HAP-1 (cell line): Measurements from ENCODE around the gene TFR2.
A peak's percentile ranks its signal among the peaks of the same experiment; 100 is the strongest.

Experiments used
- DNase-seq, 2 experiments: peaks; one replicate each; pipeline ENCODE4 v3.0.0-alpha.2; 2016 to 2020; ENCODE audit warnings: low spot score in 2 of 2
- H3K27me3 ChIP-seq: fragments of 250-450 bp; sonication (Bioruptor Pico); 2 replicates; pipeline ENCODE4 v1.5.1; 2020; ENCODE audit warnings: low read depth, mild to moderate bottlenecking, moderate library complexity
- H3K36me3 ChIP-seq: fragments of 250-450 bp; sonication (Bioruptor Pico); replicated peaks from 2 replicates; pipeline ENCODE4 v1.5.1; 2020; ENCODE audit warnings: mild to moderate bottlenecking
- H3K4me1 ChIP-seq: fragments of 250-450 bp; sonication (Bioruptor Pico); 2 replicates; pipeline ENCODE4 v1.5.1; 2020; ENCODE audit warnings: mild to moderate bottlenecking
- H3K4me3 ChIP-seq: fragments of 250-450 bp; sonication (Bioruptor Pico); 2 replicates; pipeline ENCODE4 v1.5.1; 2020; ENCODE audit warnings: mild to moderate bottlenecking, moderate library complexity
- H3K9me3 ChIP-seq: fragments of 250-450 bp; sonication (Bioruptor Pico); 2 replicates; pipeline ENCODE4 v1.5.1; 2020; ENCODE audit warnings: mild to moderate bottlenecking, moderate library complexity
- in situ Hi-C: fragments of 300-500 bp; cut with MboI; formaldehyde crosslinking; loops from 3 replicates; pipeline ENCODE4 v1.14.3; 2020; ENCODE audit warnings: low sequenced_read_pairs, inconsistent platforms, mixed read lengths

Gene TFR2

GRCh38 chr7:100623951-100624824, 17.2 kb downstream of the TFR2 start:
- Histone ChIP-seq H3K9me3 (no peaks in the 10 kb centered on the region), H3K4me1 (peaks cover 10% of the 10 kb centered on the region), H3K27me3 (no peaks in the 10 kb centered on the region), H3K4me3 (no peak overlapping the region), H3K36me3 (no peaks in the 10 kb centered on the region)
- in situ Hi-C loops: no loop called here
- no peak for DNase-seq

GRCh38 chr7:100621554-100621953, 19.8 kb downstream of the TFR2 start:
- no peaks in the 10 kb centered on the region for H3K9me3 ChIP-seq
- no peaks in the 10 kb centered on the region for H3K27me3 ChIP-seq
- no peaks in the 10 kb centered on the region for H3K36me3 ChIP-seq
- peaks cover 4% of the 10 kb centered on the region; the same call in 1 of the 2 replicates for H3K4me1 ChIP-seq
- H3K4me3 ChIP-seq: no peak overlapping the region
- DNase-seq: no peak
- in situ Hi-C loops: no loop called here

DNA sequence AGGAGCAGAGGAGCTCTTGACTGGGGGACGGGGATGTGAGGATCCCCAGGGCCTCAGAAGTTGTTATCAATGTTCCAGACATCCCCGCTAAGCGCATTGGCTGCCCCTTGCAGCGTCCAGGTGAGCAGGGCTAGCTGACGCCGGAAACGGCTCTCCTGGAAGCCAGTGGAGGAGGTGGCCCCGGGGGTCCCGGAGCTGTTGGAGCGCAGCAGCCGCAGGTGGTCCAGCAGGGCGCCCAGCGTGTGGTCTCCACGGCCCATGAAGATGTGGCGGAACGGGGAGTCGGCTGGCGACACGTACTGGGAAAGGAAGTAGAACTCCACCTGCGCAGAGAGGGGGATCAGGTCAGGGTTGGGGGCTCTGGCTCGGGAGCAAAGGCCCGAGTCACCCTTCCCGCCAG, 20.5 kb downstream of the TFR2 start:
- H3K36me3 ChIP-seq: no peaks in the 10 kb centered on the region
- H3K4me3 ChIP-seq: no peak overlapping the region
- H3K4me1 ChIP-seq: no peaks in the 10 kb centered on the region
- no peak for DNase-seq
- in situ Hi-C loops: no loop called here
- H3K9me3 ChIP-seq: no peaks in the 10 kb centered on the region
- H3K27me3 ChIP-seq: no peaks in the 10 kb centered on the region

GRCh38 chr7:100620239-100620638, 21.1 kb downstream of the TFR2 start:
- H3K4me1 ChIP-seq: no peaks in the 10 kb centered on the region
- H3K36me3 ChIP-seq: no peaks in the 10 kb centered on the region
- in situ Hi-C loops: no loop called here
- no peaks in the 10 kb centered on the region for H3K27me3 ChIP-seq
- no peak overlapping the region for H3K4me3 ChIP-seq
- H3K9me3 ChIP-seq: no peaks in the 10 kb centered on the region
- DNase-seq: no peak

- no peaks in the 10 kb centered on the region for H3K27me3 ChIP-seq
- DNase-seq: no peak
- in situ Hi-C loops: no loop called here
- peaks cover 12% of the 10 kb centered on the region for H3K4me1 ChIP-seq
- no peaks in the 10 kb centered on the region for H3K36me3 ChIP-seq
- H3K4me3 ChIP-seq: no peak overlapping the region
- H3K9me3 ChIP-seq: no peaks in the 10 kb centered on the region
Observed at GRCh38 chr7:100614308-100614861, 27.0 kb downstream of the TFR2 start.

GRCh38 chr7:100613412-100614175, 27.8 kb downstream of the TFR2 start:
- Histone ChIP-seq H3K9me3 (no peaks in the 10 kb centered on the region), H3K4me1 (peaks cover 12% of the 10 kb centered on the region), H3K36me3 (no peaks in the 10 kb centered on the region), H3K4me3 (peak overlapping the region; percentile 68), H3K27me3 (no peaks in the 10 kb centered on the region)
- DNase-seq: no peak
- in situ Hi-C loops: no loop called here

DNA sequence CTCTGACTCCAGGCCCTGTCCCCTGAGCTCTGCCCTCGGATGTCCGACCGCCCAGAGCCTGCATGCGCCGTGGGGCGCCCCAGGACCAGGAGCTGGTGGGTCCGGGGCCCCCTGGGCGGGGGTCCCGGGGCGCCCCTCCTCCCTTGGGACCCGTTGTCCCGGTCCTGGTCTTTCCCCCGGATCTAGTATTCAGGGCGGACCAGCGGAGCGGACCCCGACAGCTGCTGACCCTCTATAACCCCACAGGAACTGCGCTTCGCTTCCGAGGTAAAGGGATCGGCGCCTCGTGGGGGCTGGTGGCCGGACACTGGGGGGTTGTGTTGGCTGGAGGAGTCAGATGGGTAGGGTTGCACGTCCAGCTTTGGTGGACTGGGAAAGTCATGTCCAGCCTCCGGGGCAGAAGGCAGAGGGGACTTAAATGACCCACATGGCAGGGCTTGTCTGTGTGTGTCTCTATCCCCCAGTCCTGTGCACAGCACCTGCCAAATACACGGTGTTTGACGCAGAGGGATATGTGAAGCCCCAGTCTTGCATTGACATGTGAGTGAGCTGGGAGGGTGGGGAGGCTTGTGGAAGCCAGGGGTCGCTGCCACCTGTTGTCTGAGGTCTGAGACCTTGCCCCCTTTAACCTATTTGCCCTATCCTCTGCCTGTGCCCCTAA, 28.5 kb downstream of the TFR2 start:
- Histone ChIP-seq H3K27me3 (no peaks in the 10 kb centered on the region), H3K4me1 (peaks cover 12% of the 10 kb centered on the region), H3K36me3 (no peaks in the 10 kb centered on the region), H3K9me3 (no peaks in the 10 kb centered on the region), H3K4me3 (peak overlapping the region; percentile 68)
- in situ Hi-C loops: no loop called here
- peak in 1 of 2 experiments; percentile 37 for DNase-seq

DNA sequence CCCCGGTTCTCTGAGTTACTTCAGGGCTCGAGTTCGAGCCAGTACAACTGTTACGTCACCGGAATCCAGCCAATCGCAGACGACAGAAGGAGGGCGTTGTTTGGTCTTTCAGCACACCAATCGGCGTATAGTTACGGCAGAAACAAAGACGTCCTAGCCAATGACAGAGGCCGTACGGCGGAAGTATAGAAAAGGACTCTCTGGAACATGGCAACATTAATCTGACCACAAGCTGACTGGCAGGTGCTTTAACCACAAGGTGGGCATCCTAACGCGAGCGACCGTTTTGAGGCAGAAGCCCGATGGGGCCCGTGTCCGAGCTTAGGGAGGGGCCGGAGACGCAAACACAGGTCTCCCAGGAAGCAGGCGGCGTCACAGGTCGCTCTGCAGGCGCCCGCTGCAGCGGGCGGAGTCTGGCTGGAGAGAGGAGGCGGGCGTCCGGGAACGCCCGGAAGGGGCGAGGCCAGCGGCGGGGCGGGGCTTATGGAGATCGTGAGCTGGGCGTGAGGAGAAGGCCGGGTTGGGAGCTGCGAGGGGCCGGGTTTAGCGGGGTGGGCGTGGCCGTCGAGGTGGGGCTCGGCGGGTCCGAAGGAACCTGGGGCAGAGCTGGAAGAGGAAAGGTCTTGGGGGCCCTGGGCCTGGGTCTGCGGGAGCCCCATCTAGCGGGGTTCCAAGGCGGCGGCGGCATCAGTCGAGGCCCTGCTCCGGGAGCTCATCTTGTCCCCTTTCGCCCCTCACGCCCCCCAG, 29.2 kb downstream of the TFR2 start, which contains the start of gene MOSPD3:
Gene MOSPD3, plus strand, starts transcription at position 558 of the 747 bp plus-strand sequence. CDS start 252 bp downstream, outside the sequence.
- Histone ChIP-seq H3K36me3 (no peaks in the 10 kb centered on the region), H3K9me3 (no peaks in the 10 kb centered on the region), H3K4me1 (peaks cover 12% of the 10 kb centered on the region), H3K4me3 (peak within 1 kb of the TSS; percentile 68), H3K27me3 (no peaks in the 10 kb centered on the region)
- in situ Hi-C loops: no loop called here
- peak; percentile 99 to 100 for DNase-seq

- peaks cover 12% of the 10 kb centered on the region for H3K4me1 ChIP-seq
- H3K4me3 ChIP-seq: no peak overlapping the region
- H3K9me3 ChIP-seq: no peaks in the 10 kb centered on the region
- no peaks in the 10 kb centered on the region for H3K27me3 ChIP-seq
- DNase-seq: no peak
- no peaks in the 10 kb centered on the region for H3K36me3 ChIP-seq
- in situ Hi-C loops: no loop called here
Observed at GRCh38 chr7:100609958-100610357, 31.4 kb downstream of the TFR2 start.

DNA sequence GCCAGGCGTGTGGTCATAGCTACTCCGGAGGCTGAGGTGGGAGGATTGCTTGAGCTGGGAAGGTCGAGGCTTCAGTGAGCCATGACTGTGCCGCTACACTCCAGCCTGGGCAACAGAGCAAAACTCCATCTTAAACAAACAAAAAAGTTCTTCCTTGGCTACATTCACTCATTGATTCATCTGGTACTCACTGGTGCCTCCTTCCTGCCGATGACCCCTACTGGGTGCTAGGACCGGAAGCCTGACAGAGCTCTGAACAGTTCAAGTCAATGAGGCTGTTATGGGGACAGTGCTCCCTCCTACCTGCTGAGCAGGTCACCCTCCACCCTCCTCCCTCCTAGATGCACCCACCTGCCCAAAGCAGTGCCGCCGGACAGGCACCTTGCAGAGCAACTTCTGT, 34.2 kb downstream of the TFR2 start:
- Histone ChIP-seq H3K36me3 (no peaks in the 10 kb centered on the region), H3K9me3 (no peaks in the 10 kb centered on the region), H3K27me3 (no peaks in the 10 kb centered on the region), H3K4me3 (no peak overlapping the region), H3K4me1 (peaks cover 11% of the 10 kb centered on the region)
- DNase-seq: no peak
- in situ Hi-C loops: no loop called here

GRCh38 chr7:100606313-100606712, 35.0 kb downstream of the TFR2 start:
- peaks cover 10% of the 10 kb centered on the region for H3K4me1 ChIP-seq
- H3K27me3 ChIP-seq: no peaks in the 10 kb centered on the region
- no peaks in the 10 kb centered on the region for H3K9me3 ChIP-seq
- H3K36me3 ChIP-seq: no peaks in the 10 kb centered on the region
- H3K4me3 ChIP-seq: no peak overlapping the region
- in situ Hi-C loops: no loop called here
- no peak for DNase-seq

DNA sequence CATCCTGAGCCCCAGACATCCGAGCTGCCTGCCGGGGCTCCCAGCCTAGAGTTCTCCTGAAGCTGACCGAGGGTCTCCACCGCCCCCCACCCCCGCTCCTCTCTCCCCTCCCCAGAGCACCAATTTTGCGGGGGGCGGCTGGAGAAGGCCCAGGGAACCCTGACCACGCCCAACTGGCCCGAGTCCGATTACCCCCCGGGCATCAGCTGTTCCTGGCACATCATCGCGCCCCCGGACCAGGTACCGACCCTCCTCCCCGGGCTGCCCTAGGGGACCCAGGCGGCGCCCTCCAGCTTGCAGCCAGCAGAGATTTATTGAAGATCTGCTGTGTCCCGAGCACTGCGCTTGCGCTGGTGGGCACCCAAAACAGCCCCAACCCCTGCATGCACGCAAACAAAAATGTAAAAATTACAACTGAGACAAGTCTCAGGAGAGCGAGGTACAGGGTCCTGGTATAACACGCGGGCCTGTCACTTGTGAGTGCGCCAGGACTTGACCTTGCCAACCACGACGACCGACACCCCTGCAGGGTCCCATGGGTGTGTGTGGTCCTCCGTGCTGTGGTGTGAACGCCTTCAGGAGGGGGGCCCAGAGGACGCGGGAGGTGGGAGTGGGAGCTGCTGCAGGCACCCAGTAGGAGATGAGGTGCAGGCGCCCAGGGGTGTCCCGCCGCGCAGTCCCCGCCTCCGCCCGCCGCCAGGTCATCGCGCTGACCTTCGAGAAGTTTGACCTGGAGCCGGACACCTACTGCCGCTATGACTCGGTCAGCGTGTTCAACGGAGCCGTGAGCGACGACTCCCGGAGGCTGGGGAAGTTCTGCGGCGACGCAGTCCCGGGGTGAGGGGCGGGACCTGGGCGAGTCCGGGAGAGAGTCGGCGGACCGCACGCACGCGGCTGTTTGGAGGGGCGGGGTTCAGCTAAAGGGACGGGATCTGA, 36.1 kb downstream of the TFR2 start:
- peaks cover 7% of the 10 kb centered on the region for H3K4me1 ChIP-seq
- peak in 1 of 2 experiments; percentile 57 for DNase-seq
- H3K27me3 ChIP-seq: no peaks in the 10 kb centered on the region
- in situ Hi-C loops: no loop called here
- H3K4me3 ChIP-seq: peak overlapping the region; percentile 65
- H3K9me3 ChIP-seq: no peaks in the 10 kb centered on the region
- no peaks in the 10 kb centered on the region for H3K36me3 ChIP-seq
